IgD-negative memory B cell (primary cell): ENCODE measurements around the gene PNMA1. TPM values are rescaled to one million over a fixed set of nuclear protein-coding genes. Genes with fewer than 3 reads are reported as not detected.

Source experiments
- H3K27ac Mint-ChIP-seq, 3 donors: one replicate each; pipeline ENCODE4 v1.8.0; 2020 to 2022; ENCODE audit warnings: mild to moderate bottlenecking in 3 of 3, mixed read lengths in 3 of 3, moderate library complexity in 1 of 3
- H3K27me3 Mint-ChIP-seq: one replicate; pipeline ENCODE4 v1.8.0; 2021; ENCODE audit warnings: mixed read lengths
- H3K36me3 Mint-ChIP-seq: one replicate; pipeline ENCODE4 v1.8.0; 2020; ENCODE audit warnings: mild to moderate bottlenecking, mixed read lengths
- H3K4me1 Mint-ChIP-seq, 3 donors: one replicate each; pipeline ENCODE4 v1.8.0; 2020 to 2022; ENCODE audit warnings: mixed read lengths in 3 of 3, mild to moderate bottlenecking in 1 of 3
- H3K4me3 Mint-ChIP-seq, 4 donors: one replicate each; pipeline ENCODE4 v1.8.0; 2020 to 2022; ENCODE audit warnings: mild to moderate bottlenecking in 4 of 4, mixed read lengths in 4 of 4, moderate library complexity in 3 of 4
- H3K9me3 Mint-ChIP-seq, 3 donors: one replicate each; pipeline ENCODE4 v1.8.0; 2020 to 2021; ENCODE audit warnings: mixed read lengths in 3 of 3, mild to moderate bottlenecking in 1 of 3
- polyA plus RNA-seq: library from polyadenylated mRNA; unstranded; fragments of 300-500 nt; fragmentation: Illumina TruSeq; gene quantifications from one replicate; pipeline ENCODE4 v1.2.3, GENCODE V29; 2021

The PNMA1 gene
- polyA plus RNA-seq, 1 donor from 2014 or later = 20.9 TPM

GRCh38 chr14:73731111-73731510 lies 16.9 kb upstream of the PNMA1 start:
- Mint-ChIP-seq H3K27ac (peak overlapping the region in 1 of 3 donors; percentile 39), H3K36me3 (peaks cover 3% of the 10 kb centered on the region), H3K4me1 (peaks cover 8 to 23% (median 13%) of the 10 kb centered on the region in 3 donors), H3K4me3 (no peak overlapping the region), H3K27me3 (no peaks in the 10 kb centered on the region), H3K9me3 (peaks cover 0 to 2% (median 0%) of the 10 kb centered on the region in 3 donors)

GRCh38 chr14:73729556-73730265 lies 15.5 kb upstream of the PNMA1 start:
- Mint-ChIP-seq H3K4me3 (no peak overlapping the region), H3K36me3 (peaks cover 7% of the 10 kb centered on the region), H3K4me1 (peaks cover 8 to 20% (median 9%) of the 10 kb centered on the region in 3 donors), H3K9me3 (peaks cover 0 to 2% (median 0%) of the 10 kb centered on the region in 3 donors), H3K27me3 (no peaks in the 10 kb centered on the region), H3K27ac (peak overlapping the region in 2 of 3 donors; percentile 45 to 69)

- peaks cover 4% of the 10 kb centered on the region for H3K36me3 Mint-ChIP-seq
- H3K4me3 Mint-ChIP-seq = no peak overlapping the region
- peaks cover 8 to 18% (median 9%) of the 10 kb centered on the region in 3 donors for H3K4me1 Mint-ChIP-seq
- peaks cover 0 to 2% (median 0%) of the 10 kb centered on the region in 3 donors for H3K9me3 Mint-ChIP-seq
- no peaks in the 10 kb centered on the region for H3K27me3 Mint-ChIP-seq
- H3K27ac Mint-ChIP-seq = peak overlapping the region; percentile 37 to 90 (median 59)
Observed at GRCh38 chr14:73728717-73729330, 14.6 kb upstream of the PNMA1 start.

- H3K4me3 Mint-ChIP-seq = no peak overlapping the region
- H3K27me3 Mint-ChIP-seq = no peaks in the 10 kb centered on the region
- peaks cover 7 to 18% (median 9%) of the 10 kb centered on the region in 3 donors for H3K4me1 Mint-ChIP-seq
- H3K9me3 Mint-ChIP-seq = peaks cover 0 to 2% (median 0%) of the 10 kb centered on the region in 3 donors
- H3K36me3 Mint-ChIP-seq = peaks cover 7% of the 10 kb centered on the region
- no peak overlapping the region for H3K27ac Mint-ChIP-seq
Observed at GRCh38 chr14:73727166-73727565, 13.0 kb upstream of the PNMA1 start.

- no peaks in the 10 kb centered on the region for H3K27me3 Mint-ChIP-seq
- H3K9me3 Mint-ChIP-seq = peaks cover 0 to 2% (median 0%) of the 10 kb centered on the region in 3 donors
- peaks cover 7% of the 10 kb centered on the region for H3K36me3 Mint-ChIP-seq
- peaks cover 6 to 14% (median 9%) of the 10 kb centered on the region in 3 donors for H3K4me1 Mint-ChIP-seq
- peak overlapping the region in 1 of 3 donors; percentile 87 for H3K27ac Mint-ChIP-seq
- H3K4me3 Mint-ChIP-seq = no peak overlapping the region
Observed at GRCh38 chr14:73726025-73726961, 12.1 kb upstream of the PNMA1 start.

- peaks cover 7% of the 10 kb centered on the region for H3K36me3 Mint-ChIP-seq
- H3K27me3 Mint-ChIP-seq = no peaks in the 10 kb centered on the region
Observed at GRCh38 chr14:73725116-73726024, 11.2 kb upstream of the PNMA1 start.

GRCh38 chr14:73724696-73725095 lies 10.5 kb upstream of the PNMA1 start:
- Mint-ChIP-seq H3K4me1 (peaks cover 5 to 9% (median 6%) of the 10 kb centered on the region in 3 donors), H3K27ac (peak overlapping the region in 1 of 3 donors; percentile 64), H3K9me3 (peaks cover 0 to 2% (median 0%) of the 10 kb centered on the region in 3 donors), H3K27me3 (no peaks in the 10 kb centered on the region), H3K36me3 (peaks cover 7% of the 10 kb centered on the region), H3K4me3 (no peak overlapping the region)

More at GRCh38 chr14:73725116-73726024, 11.2 kb upstream of the PNMA1 start:
- Mint-ChIP-seq H3K9me3 (peaks cover 0 to 2% (median 0%) of the 10 kb centered on the region in 3 donors), H3K27ac (peak overlapping the region in 2 of 3 donors; percentile 43 to 87), H3K4me1 (peaks cover 6 to 10% (median 9%) of the 10 kb centered on the region in 3 donors), H3K4me3 (no peak overlapping the region)

GRCh38 chr14:73723797-73724661 lies 9.8 kb upstream of the PNMA1 start:
- H3K27ac Mint-ChIP-seq = peak overlapping the region in 2 of 3 donors; percentile 4 to 64
- peaks cover 7% of the 10 kb centered on the region for H3K36me3 Mint-ChIP-seq
- no peak overlapping the region for H3K4me3 Mint-ChIP-seq

GRCh38 chr14:73723406-73723796 lies 9.2 kb upstream of the PNMA1 start:
- Mint-ChIP-seq H3K4me1 (peaks cover 0 to 4% (median under 1%) of the 10 kb centered on the region in 3 donors), H3K9me3 (no peaks in the 10 kb centered on the region)

More at GRCh38 chr14:73723797-73724661, 9.8 kb upstream of the PNMA1 start:
- Mint-ChIP-seq H3K27me3 (no peaks in the 10 kb centered on the region), H3K4me1 (peaks cover 5 to 9% (median 6%) of the 10 kb centered on the region in 3 donors), H3K9me3 (no peaks in the 10 kb centered on the region)

GRCh38 chr14:73722581-73722980 lies 8.4 kb upstream of the PNMA1 start:
- Mint-ChIP-seq H3K36me3 (peaks cover 9% of the 10 kb centered on the region), H3K4me1 (peaks cover 0 to 2% (median 0%) of the 10 kb centered on the region in 3 donors), H3K27ac (peak overlapping the region in 1 of 3 donors; percentile 39), H3K27me3 (no peaks in the 10 kb centered on the region), H3K9me3 (no peaks in the 10 kb centered on the region), H3K4me3 (no peak overlapping the region)

More at GRCh38 chr14:73723406-73723796, 9.2 kb upstream of the PNMA1 start:
- Mint-ChIP-seq H3K36me3 (peaks cover 7% of the 10 kb centered on the region), H3K27ac (peak overlapping the region; percentile 4 to 64 (median 44)), H3K4me3 (no peak overlapping the region), H3K27me3 (no peaks in the 10 kb centered on the region)

- Mint-ChIP-seq H3K36me3 (peaks cover 9% of the 10 kb centered on the region), H3K27ac (no peak overlapping the region), H3K4me3 (peak overlapping the region in 1 of 4 donors; percentile 63), H3K27me3 (no peaks in the 10 kb centered on the region), H3K9me3 (no peaks in the 10 kb centered on the region), H3K4me1 (peaks cover 0 to 2% (median 0%) of the 10 kb centered on the region in 3 donors)
Observed at GRCh38 chr14:73721101-73721821, 7.1 kb upstream of the PNMA1 start.

GRCh38 chr14:73720636-73721035 lies 6.5 kb upstream of the PNMA1 start:
- Mint-ChIP-seq H3K4me3 (peak overlapping the region in 1 of 4 donors; percentile 14), H3K4me1 (peaks cover 0 to 2% (median 0%) of the 10 kb centered on the region in 3 donors), H3K36me3 (peaks cover 7% of the 10 kb centered on the region), H3K27me3 (no peaks in the 10 kb centered on the region), H3K27ac (peak overlapping the region in 1 of 3 donors; percentile 32), H3K9me3 (no peaks in the 10 kb centered on the region)
